ENCODE measurements around the gene TM6SF1. TPM values are rescaled to one million over a fixed set of nuclear protein-coding genes. Genes with fewer than 3 reads are reported as not detected.
"Not testable (repeated sequence)": the region's sequence is repeated elsewhere in the genome, so short reads cannot be mapped to it uniquely, and the experiment has no call there.

TM6SF1 gene
- total and polyA plus RNA-seq, 4 experiments from 2014 or later = 0.38 to 0.50 TPM; not detected in 2

DNA sequence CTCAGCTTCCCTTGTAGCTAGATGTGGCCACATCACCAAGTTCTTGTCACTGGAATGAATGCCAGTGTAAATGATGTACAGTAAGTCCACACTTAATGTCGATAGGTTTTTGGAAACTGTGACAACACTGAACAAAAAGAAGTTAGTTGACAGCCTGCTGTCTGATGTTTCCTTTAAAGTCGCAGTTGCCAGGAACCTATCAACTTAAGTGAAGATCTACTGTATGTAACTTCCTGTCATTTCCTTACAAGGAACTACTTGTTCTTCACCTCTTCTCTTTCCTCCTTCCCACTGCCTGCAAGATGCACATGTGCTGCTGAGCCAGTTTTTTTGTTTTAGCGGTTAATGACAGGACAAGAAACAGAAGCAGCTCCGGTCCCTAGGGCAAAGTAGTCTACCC lies 55.6 kb downstream of the TM6SF1 start:
- H3K4me1 Mint-ChIP-seq = peaks cover 0 to 4% (median 2%) of the 10 kb centered on the region in 4 donors
- Histone ChIP-seq H3K27ac (ENCODE audit: low read depth, low read length) (no peak overlapping the region), H3K36me3 (ENCODE audit: insufficient read depth, low read length) (no peaks in the 10 kb centered on the region), H3K4me1 (ENCODE audit: insufficient read depth, low read length) (no peaks in the 10 kb centered on the region), H3K4me3 (ENCODE audit: low read length in 2 of 2) (no peak overlapping the region), H3K9me3 (ENCODE audit: control insufficient read depth in 1 of 2, low read length in 2 of 2) (peaks cover 0 to 3% of the 10 kb centered on the region in 2 donors), H3K27me3 (ENCODE audit: insufficient read depth, low read length) (no peaks in the 10 kb centered on the region)
- no peaks in the 10 kb centered on the region for H3K36me3 Mint-ChIP-seq
- DNase-seq = peak in 1 of 5 donors; percentile 16
- ChIA-PET CTCF (ENCODE audit: partially characterized antibody) (no interaction called here), POLR2A (ENCODE audit: partially characterized antibody) (no interaction called here)
- peaks cover 6 to 21% (median 15%) of the 10 kb centered on the region in 8 donors for H3K9me3 Mint-ChIP-seq
- intact Hi-C loops (cut with micrococcal nuclease) = no loop called here
- peaks cover 15 to 30% of the 10 kb centered on the region in 2 donors for H3K27me3 Mint-ChIP-seq
- H3K4me3 Mint-ChIP-seq = peak overlapping the region in 2 of 8 donors; percentile 3 to 62
- peak overlapping the region in 4 of 7 donors; percentile 14 to 72 (median 27) for H3K27ac Mint-ChIP-seq

DNA sequence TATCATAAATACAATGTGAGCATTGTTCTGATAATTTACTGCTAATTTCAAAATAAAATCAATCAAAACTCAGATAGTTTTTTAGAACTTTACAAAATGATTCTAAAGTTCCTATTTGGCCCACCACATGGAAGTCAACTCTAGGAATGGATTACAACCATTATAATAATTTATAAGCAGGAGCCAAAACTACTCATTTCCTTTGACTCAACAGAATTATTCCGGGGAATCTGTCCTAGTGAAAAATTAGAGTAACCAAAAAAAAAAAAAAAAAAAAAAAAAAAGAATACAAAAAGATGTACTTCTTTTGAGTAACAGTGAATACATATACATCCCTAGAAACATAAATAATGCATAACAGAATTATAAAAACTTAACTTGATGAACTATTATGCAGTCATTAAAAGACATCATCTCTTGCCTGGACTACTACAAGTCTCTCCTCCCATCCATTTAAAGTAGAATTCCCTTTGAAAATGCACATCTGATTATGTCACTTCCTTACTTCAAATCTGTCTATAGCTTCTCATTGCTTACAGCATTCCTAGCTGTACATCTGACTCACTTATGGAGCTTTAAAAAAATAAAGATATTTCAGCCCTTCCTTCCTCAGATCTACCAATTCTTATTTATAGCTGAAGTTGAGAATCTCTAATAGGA lies 56.8 kb downstream of the TM6SF1 start:
- DNase-seq = no peak
- no peaks in the 10 kb centered on the region for H3K36me3 ChIP-seq (ENCODE audit: insufficient read depth, low read length)
- H3K27ac ChIP-seq (ENCODE audit: low read depth, low read length) = no peak overlapping the region
- H3K36me3 Mint-ChIP-seq = no peaks in the 10 kb centered on the region
- peaks cover 7 to 21% (median 16%) of the 10 kb centered on the region in 8 donors for H3K9me3 Mint-ChIP-seq
- ChIA-PET POLR2A (ENCODE audit: partially characterized antibody) (no interaction called here), CTCF (ENCODE audit: partially characterized antibody) (no interaction called here)
- H3K4me3 Mint-ChIP-seq = peak overlapping the region in 1 of 8 donors; percentile 59
- no peaks in the 10 kb centered on the region for H3K27me3 ChIP-seq (ENCODE audit: insufficient read depth, low read length)
- H3K27me3 Mint-ChIP-seq = peaks cover 13 to 30% of the 10 kb centered on the region in 2 donors
- peak overlapping the region in 1 of 7 donors; percentile 84 for H3K27ac Mint-ChIP-seq
- no peak overlapping the region for H3K4me3 ChIP-seq (ENCODE audit: low read length in 2 of 2)
- peaks cover 0 to 3% of the 10 kb centered on the region in 2 donors for H3K9me3 ChIP-seq (ENCODE audit: control insufficient read depth in 1 of 2, low read length in 2 of 2)
- intact Hi-C loops (cut with micrococcal nuclease) = no loop called here
- H3K4me1 Mint-ChIP-seq = peaks cover 0 to 4% (median 2%) of the 10 kb centered on the region in 4 donors
- H3K4me1 ChIP-seq (ENCODE audit: insufficient read depth, low read length) = no peaks in the 10 kb centered on the region

DNA sequence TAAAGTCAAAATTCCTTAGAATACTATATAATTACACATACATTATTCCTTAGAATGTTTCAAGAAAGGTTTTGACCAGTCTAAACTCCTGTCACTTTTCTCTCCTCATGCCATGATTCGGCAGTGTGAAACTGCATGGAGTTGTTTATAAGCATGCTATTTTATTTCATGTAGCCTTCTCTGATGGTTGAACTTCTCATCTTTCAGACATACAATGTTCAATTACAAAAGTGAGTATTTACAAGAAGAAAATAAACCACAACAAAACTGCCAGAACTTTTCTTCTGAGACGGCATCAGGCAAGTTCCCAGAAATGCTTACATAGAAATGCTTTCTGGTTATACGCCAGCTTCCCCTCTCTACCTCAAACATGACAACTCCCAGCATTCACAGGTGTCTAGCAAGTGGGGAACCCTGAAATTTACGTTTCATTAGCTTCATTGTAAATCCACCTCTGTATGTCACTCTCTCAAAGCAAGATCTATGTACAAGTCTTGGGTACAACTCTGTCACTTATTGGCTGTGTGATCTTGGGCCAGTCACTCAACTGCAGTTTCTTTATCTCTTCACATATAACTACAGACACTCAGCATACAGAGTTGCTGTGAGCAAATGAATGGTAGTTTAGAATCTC lies 57.4 kb downstream of the TM6SF1 start:
- no peak overlapping the region for H3K27ac ChIP-seq (ENCODE audit: low read depth, low read length)
- no peaks in the 10 kb centered on the region for H3K36me3 ChIP-seq (ENCODE audit: insufficient read depth, low read length)
- peaks cover 0 to 4% (median 2%) of the 10 kb centered on the region in 4 donors for H3K4me1 Mint-ChIP-seq
- H3K27me3 Mint-ChIP-seq = peaks cover 8 to 25% of the 10 kb centered on the region in 2 donors
- peak overlapping the region in 3 of 8 donors; percentile 18 to 54 (median 26) for H3K4me3 Mint-ChIP-seq
- DNase-seq = peak in 3 of 5 donors; percentile 20 to 57 (median 22)
- no peak overlapping the region for H3K4me3 ChIP-seq (ENCODE audit: low read length in 2 of 2)
- H3K27ac Mint-ChIP-seq = peak overlapping the region in 2 of 7 donors; percentile 36 to 84
- CTCF ChIA-PET (ENCODE audit: partially characterized antibody) = no interaction called here
- intact Hi-C loops (cut with micrococcal nuclease) = no loop called here
- H3K27me3 ChIP-seq (ENCODE audit: insufficient read depth, low read length) = no peaks in the 10 kb centered on the region
- no peaks in the 10 kb centered on the region for H3K4me1 ChIP-seq (ENCODE audit: insufficient read depth, low read length)
- POLR2A ChIA-PET (ENCODE audit: partially characterized antibody) = no interaction called here
- H3K9me3 ChIP-seq (ENCODE audit: control insufficient read depth in 1 of 2, low read length in 2 of 2) = peaks cover 0 to 3% of the 10 kb centered on the region in 2 donors
- no peaks in the 10 kb centered on the region for H3K36me3 Mint-ChIP-seq
- H3K9me3 Mint-ChIP-seq = peaks cover 7 to 21% (median 16%) of the 10 kb centered on the region in 8 donors

DNA sequence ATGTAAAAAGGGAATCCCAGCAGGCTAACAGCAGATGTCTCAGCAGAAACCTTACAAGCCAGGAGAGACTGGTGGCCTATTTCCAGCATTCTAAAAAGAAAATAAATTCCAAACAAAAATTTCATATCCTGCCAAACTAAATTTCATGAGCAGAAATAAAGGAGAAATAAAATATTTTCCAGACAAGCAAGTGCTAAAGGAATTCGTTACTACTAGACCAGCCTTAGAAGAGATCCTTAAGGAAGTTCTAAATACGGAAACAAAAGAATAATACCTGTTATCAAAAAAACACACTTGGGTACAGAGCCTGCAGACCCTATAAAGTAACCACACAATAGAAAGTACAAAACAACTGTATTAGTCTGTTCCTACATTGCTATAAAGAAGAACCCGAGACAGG lies 58.8 kb downstream of the TM6SF1 start:
- Mint-ChIP-seq H3K27me3 (peaks cover 7 to 26% of the 10 kb centered on the region in 2 donors), H3K4me3 (no peak overlapping the region), H3K36me3 (no peaks in the 10 kb centered on the region), H3K27ac (no peak overlapping the region), H3K4me1 (peaks cover 0 to 4% (median 2%) of the 10 kb centered on the region in 4 donors), H3K9me3 (peaks cover 7 to 21% (median 17%) of the 10 kb centered on the region in 8 donors)
- H3K9me3 ChIP-seq (ENCODE audit: control insufficient read depth in 1 of 2, low read length in 2 of 2) = peaks cover 0 to 3% of the 10 kb centered on the region in 2 donors
- no peaks in the 10 kb centered on the region for H3K4me1 ChIP-seq (ENCODE audit: insufficient read depth, low read length)
- ChIA-PET POLR2A (ENCODE audit: partially characterized antibody) (no interaction called here), CTCF (ENCODE audit: partially characterized antibody) (no interaction called here)
- H3K27ac ChIP-seq (ENCODE audit: low read depth, low read length) = no peak overlapping the region
- no peak overlapping the region for H3K4me3 ChIP-seq (ENCODE audit: low read length in 2 of 2)
- H3K36me3 ChIP-seq (ENCODE audit: insufficient read depth, low read length) = no peaks in the 10 kb centered on the region
- no peak for DNase-seq
- intact Hi-C loops (cut with micrococcal nuclease) = no loop called here
- H3K27me3 ChIP-seq (ENCODE audit: insufficient read depth, low read length) = no peaks in the 10 kb centered on the region

DNA sequence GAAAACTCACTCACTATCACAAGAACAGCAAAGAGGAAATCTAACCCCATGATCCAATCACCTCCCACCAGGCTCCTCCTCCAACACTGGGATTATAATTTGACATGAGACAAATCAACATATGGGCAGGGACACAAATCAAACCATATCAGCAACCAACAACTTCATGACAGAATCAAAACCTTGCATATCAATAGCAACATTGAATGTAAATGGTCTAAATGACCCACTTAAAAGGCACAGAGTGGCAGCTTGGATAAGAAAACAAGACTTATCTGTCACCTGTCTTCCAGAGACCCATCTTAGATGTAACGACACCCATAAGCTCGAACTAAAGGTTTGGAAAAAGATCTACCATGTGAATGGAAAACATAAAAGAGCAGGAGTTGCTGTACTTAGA lies 59.4 kb downstream of the TM6SF1 start:
- no peak overlapping the region for H3K4me3 ChIP-seq (ENCODE audit: low read length in 2 of 2)
- no peak for DNase-seq
- intact Hi-C loops (cut with micrococcal nuclease) = no loop called here
- no peak overlapping the region for H3K27ac ChIP-seq (ENCODE audit: low read depth, low read length)
- no peaks in the 10 kb centered on the region for H3K36me3 ChIP-seq (ENCODE audit: insufficient read depth, low read length)
- no peaks in the 10 kb centered on the region for H3K4me1 ChIP-seq (ENCODE audit: insufficient read depth, low read length)
- Mint-ChIP-seq H3K4me3 (peak overlapping the region in 1 of 8 donors; percentile 33), H3K27me3 (peaks cover 7 to 26% of the 10 kb centered on the region in 2 donors), H3K27ac (peak overlapping the region in 1 of 7 donors; percentile 11), H3K4me1 (peaks cover 0 to 4% (median 2%) of the 10 kb centered on the region in 4 donors), H3K9me3 (peaks cover 7 to 21% (median 17%) of the 10 kb centered on the region in 8 donors), H3K36me3 (no peaks in the 10 kb centered on the region)
- ChIA-PET CTCF (ENCODE audit: partially characterized antibody) (no interaction called here), POLR2A (ENCODE audit: partially characterized antibody) (no interaction called here)
- H3K27me3 ChIP-seq (ENCODE audit: insufficient read depth, low read length) = no peaks in the 10 kb centered on the region
- H3K9me3 ChIP-seq (ENCODE audit: control insufficient read depth in 1 of 2, low read length in 2 of 2) = peaks cover 0 to 3% of the 10 kb centered on the region in 2 donors

DNA sequence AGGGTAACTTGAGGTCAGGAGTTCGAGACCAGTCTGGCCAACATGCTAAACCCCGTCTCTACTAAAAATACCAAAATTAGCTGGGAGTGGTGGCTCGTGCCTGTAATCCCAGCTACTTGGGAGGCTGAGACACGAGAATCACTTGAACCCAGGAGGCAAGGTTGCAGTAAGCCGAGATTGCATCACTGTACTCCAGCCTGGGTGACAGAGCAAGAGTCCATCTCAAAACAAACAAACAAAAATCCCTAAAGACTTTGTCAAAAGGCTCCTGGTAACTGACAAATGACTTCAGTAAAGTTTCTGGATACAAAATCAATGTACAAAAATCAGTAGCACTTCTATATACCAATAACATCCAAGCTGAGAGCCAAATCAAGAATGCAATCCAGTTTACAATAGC lies 62.1 kb downstream of the TM6SF1 start:
- H3K4me1 Mint-ChIP-seq; H3K27me3 ChIP-seq (ENCODE audit: insufficient read depth, low read length); H3K4me1 ChIP-seq (ENCODE audit: insufficient read depth, low read length); H3K36me3 Mint-ChIP-seq; H3K36me3 ChIP-seq (ENCODE audit: insufficient read depth, low read length); intact Hi-C loops (cut with micrococcal nuclease); H3K27ac ChIP-seq (ENCODE audit: low read depth, low read length); POLR2A ChIA-PET (ENCODE audit: partially characterized antibody); H3K27ac Mint-ChIP-seq; CTCF ChIA-PET (ENCODE audit: partially characterized antibody); DNase-seq; H3K4me3 ChIP-seq (ENCODE audit: low read length in 2 of 2); H3K9me3 ChIP-seq (ENCODE audit: control insufficient read depth in 1 of 2, low read length in 2 of 2); H3K4me3 Mint-ChIP-seq: not testable (repeated sequence)
- peaks cover 7 to 21% (median 17%) of the 10 kb centered on the region in 8 donors for H3K9me3 Mint-ChIP-seq
- H3K27me3 Mint-ChIP-seq = peaks cover 3 to 18% of the 10 kb centered on the region in 2 donors

DNA sequence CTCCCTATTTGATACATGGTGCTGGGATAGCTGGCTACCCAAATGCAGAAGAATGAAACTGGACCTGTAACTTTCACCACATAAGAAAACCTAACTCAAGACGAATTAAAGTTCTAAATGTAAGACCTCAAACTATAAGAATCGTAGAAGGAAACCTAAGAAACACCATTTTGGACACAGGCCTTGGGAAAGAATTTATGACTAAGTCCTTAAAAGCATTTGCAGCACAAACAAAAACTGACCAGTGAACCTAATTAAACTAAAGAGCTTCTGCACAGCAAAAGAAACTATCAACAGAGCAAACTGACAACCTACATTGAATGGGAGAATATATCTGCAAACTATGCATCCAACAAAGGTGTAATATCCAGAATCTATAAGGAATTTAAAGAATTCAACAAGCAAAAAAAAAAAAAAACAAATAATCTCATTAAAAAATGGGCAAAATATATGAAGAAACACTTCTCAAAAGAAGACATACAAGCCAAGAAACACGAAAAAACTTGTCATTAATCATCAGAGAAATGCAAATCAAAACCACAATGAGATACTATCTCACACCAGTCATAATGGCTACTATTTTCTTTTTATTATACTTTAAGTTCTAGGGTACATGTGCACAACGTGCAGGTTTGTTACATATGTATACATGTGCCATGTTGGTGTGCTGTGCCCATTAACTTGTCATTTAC lies 63.2 kb downstream of the TM6SF1 start:
- CTCF ChIA-PET (ENCODE audit: partially characterized antibody) = no interaction called here
- Histone ChIP-seq H3K36me3 (ENCODE audit: insufficient read depth, low read length) (no peaks in the 10 kb centered on the region), H3K9me3 (ENCODE audit: control insufficient read depth in 1 of 2, low read length in 2 of 2) (peaks cover 0 to 3% of the 10 kb centered on the region in 2 donors), H3K27ac (ENCODE audit: low read depth, low read length) (no peak overlapping the region), H3K4me1 (ENCODE audit: insufficient read depth, low read length) (no peaks in the 10 kb centered on the region), H3K27me3 (ENCODE audit: insufficient read depth, low read length) (no peaks in the 10 kb centered on the region), H3K4me3 (ENCODE audit: low read length in 2 of 2) (no peak overlapping the region)
- intact Hi-C loops (cut with micrococcal nuclease) = no loop called here
- POLR2A ChIA-PET (ENCODE audit: partially characterized antibody) = no interaction called here
- H3K4me1 Mint-ChIP-seq = no peaks in the 10 kb centered on the region
- H3K9me3 Mint-ChIP-seq = peaks cover 4 to 16% (median 13%) of the 10 kb centered on the region in 8 donors
- DNase-seq = no peak
- H3K27ac Mint-ChIP-seq = no peak overlapping the region
- peaks cover 0 to 14% of the 10 kb centered on the region in 2 donors for H3K27me3 Mint-ChIP-seq
- no peaks in the 10 kb centered on the region for H3K36me3 Mint-ChIP-seq
- H3K4me3 Mint-ChIP-seq = no peak overlapping the region

All from CD4-positive, alpha-beta memory T cell (primary cell).